Activated T-cell treated with anti-CD3 and anti-CD28 coated beads, Interleukin-2, amount 50 U/mL, for 4 hours (primary cell): ENCODE measurements around the gene KAT2A. TPM values are rescaled to one million over a fixed set of nuclear protein-coding genes. Genes with fewer than 3 reads are reported as not detected.

Experiments
- ATAC-seq, 2 donors: fragments of 200-7000 bp; cut with Tn5 transposase; one replicate each; pipeline ENCODE4 v1.10.0; 2021
- DNase-seq: peaks from one replicate; pipeline ENCODE4 v3.0.0-alpha.2; 2020
- H3K27me3 Mint-ChIP-seq: one replicate; pipeline ENCODE4 v1.8.0; 2021; ENCODE audit warnings: low read depth, mixed read lengths
- H3K36me3 Mint-ChIP-seq: one replicate; pipeline ENCODE4 v1.8.0; 2022; ENCODE audit warnings: mixed read lengths; ENCODE audit not compliant: insufficient read depth
- H3K4me1 Mint-ChIP-seq: one replicate; pipeline ENCODE4 v1.8.0; 2021; ENCODE audit warnings: low read depth, mixed read lengths
- H3K4me3 Mint-ChIP-seq: one replicate; pipeline ENCODE4 v1.8.0; 2021; ENCODE audit warnings: mild to moderate bottlenecking, moderate library complexity, mixed read lengths
- H3K9me3 Mint-ChIP-seq: one replicate; pipeline ENCODE4 v1.8.0; 2021; ENCODE audit warnings: mixed read lengths
- total RNA-seq, 3 donors: library from RNA; stranded (reverse); gene quantifications; one replicate each; pipeline ENCODE4 v1.2.1, GENCODE V29; 2021

KAT2A gene
- total RNA-seq, 3 donors from 2014 or later = 70.1 to 92.5 (median 82.4) TPM

DNA sequence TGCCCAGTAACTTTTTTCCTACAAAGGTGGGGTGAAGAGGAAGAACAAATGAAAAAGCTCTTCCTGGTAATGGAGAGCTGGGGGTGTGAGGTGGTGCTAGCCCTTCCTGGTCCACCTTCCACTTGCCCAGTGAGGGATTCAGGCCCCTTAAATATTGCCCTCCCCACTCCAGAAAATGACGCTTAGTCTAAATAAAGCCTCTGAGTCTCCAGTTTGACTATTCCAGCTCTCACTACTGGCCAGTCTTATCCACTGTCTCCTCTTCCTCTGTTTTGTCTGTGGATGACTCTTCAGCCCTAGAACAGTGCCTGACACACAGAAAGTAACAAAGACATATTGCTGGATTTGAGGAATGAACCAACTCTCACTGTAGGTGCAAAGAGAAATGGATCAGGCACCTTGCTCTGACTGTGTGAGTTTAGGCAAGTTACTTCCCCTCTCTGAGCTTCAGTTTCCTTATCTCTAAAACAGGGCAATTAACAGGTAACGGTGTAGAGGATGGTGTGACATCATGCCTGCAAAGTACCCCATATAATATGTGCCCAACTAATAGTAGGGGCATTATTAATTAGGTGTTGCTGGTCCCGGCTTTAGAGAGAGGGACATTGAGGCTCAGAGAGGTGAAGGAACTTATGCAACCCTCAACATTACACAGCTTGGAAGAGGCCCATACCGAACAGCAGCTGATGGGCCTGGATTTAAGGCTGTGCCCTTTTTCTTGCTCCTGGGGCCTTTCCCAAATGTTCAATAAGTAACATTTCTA lies 44.2 kb downstream of the KAT2A start:
- H3K4me1 Mint-ChIP-seq = peaks cover 2% of the 10 kb centered on the region
- H3K9me3 Mint-ChIP-seq = no peaks in the 10 kb centered on the region
- H3K4me3 Mint-ChIP-seq = no peak overlapping the region
- H3K36me3 Mint-ChIP-seq = no peaks in the 10 kb centered on the region
- H3K27me3 Mint-ChIP-seq = peaks cover 16% of the 10 kb centered on the region
- DNase-seq = no peak
- no peak for ATAC-seq

DNA sequence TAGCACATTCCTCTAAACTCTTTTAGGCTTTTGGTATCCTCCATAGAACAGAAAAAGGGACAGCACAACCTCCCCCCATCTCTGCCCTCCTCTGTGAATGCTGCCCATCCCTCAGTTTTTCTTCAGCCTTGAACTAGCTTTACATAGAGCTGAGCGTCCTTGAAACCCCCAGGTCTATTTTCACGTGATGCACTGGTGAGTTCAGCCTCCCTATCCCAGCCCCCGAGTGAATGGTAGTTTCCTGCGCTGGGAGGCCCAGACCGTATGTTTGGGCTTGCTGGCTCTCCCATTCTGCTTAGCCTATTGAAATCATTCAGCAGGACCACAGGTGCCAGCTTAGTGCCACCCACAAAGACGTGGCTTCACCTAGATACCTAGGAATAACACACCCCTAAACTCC lies 45.4 kb downstream of the KAT2A start:
- H3K4me1 Mint-ChIP-seq = peaks cover 2% of the 10 kb centered on the region
- no peaks in the 10 kb centered on the region for H3K36me3 Mint-ChIP-seq
- H3K27me3 Mint-ChIP-seq = peaks cover 27% of the 10 kb centered on the region
- ATAC-seq = no peak
- H3K4me3 Mint-ChIP-seq = no peak overlapping the region
- no peak for DNase-seq
- H3K9me3 Mint-ChIP-seq = no peaks in the 10 kb centered on the region

DNA sequence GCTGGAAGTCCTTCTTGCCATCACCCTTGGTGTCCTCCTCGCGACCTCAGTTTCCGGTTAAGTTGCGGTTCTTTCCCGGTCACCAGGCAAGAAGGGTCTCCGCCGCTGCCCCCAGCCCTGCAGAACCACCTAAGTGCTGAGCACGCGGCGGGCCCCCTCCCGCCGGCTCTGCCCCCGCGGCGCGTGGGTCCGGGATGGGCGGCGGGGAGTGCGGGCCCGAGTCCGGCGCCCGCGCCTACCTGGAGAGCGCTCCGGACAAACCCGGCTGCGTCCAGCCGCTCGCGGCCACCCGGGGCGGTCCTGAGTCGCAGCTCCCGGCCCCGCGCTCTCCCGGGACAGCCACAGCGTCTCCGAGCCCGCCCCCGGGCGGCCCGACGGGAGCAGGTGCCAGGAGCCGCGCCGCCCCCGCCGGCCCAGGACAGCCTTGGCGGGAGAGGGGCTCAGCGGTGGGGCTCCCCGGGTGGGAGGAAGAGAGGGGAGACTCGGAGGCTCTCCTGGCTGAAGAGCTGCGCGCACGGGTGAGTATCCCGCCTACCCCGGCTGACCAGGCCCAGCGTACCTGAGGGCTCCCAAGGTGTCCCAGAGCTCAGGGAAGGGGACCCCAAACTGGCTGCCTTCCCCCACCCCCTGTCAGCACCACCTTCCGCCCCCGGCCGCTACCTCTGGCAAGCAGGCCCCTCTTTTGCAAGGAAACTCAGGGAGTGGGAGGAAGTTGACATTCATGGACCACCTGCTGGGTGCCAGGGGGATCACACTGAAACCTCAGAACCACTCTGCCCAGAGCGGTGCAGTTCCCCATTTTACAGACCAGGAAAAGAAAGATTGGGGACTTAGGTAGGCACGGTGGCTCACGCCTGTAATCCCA lies 48.6 kb downstream of the KAT2A start:
- Mint-ChIP-seq H3K4me1 (peaks cover 2% of the 10 kb centered on the region), H3K27me3 (peaks cover 28% of the 10 kb centered on the region), H3K9me3 (no peaks in the 10 kb centered on the region), H3K36me3 (no peaks in the 10 kb centered on the region), H3K4me3 (peak overlapping the region; percentile 26)
- ATAC-seq (peak; percentile 25 to 47), DNase-seq (no peak)

DNA sequence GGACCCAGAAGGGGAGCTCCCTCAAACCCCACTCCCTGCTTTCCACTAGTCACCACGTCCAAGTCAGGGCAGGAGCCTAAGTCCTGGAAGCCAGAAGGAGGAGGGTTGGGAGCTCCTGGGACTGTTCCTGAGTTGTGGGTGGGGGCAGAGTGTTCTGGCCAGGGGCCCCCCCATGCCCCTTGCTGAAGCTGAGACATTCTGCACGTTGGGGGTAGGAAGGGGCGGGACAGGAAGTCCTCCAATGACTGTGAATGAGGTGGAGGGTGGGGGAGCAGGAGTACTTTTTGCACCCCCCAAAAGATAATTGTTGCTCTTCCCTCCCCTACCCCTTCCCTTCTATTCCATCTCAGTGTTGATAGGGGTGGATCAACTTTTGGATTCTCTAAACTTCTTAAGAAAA lies 49.4 kb downstream of the KAT2A start:
- Mint-ChIP-seq H3K36me3 (no peaks in the 10 kb centered on the region), H3K4me1 (peaks cover 2% of the 10 kb centered on the region), H3K9me3 (no peaks in the 10 kb centered on the region), H3K27me3 (peaks cover 28% of the 10 kb centered on the region), H3K4me3 (no peak overlapping the region)
- DNase-seq = no peak
- peak; percentile 26 to 35 for ATAC-seq

DNA sequence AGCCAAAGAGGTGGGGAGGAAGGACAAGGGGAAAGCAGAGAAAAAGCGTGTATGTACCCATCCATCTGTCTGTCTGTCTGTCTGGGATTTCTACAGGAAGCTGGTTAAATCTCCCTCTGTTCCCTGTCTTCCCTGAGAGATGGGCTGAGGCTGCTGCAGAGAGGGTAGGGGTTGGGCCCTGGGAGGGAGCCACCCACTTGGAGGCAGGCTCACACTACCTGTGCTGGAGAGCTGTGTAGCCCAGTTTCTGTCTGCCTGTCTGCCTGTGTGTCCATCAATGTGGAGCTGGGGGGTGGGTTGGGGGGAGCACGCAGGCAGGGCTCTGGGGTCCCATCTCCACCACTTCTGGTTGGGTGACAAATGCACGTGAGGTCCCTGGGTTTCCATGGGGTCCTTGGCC lies 52.2 kb downstream of the KAT2A start:
- Mint-ChIP-seq H3K36me3 (no peaks in the 10 kb centered on the region), H3K4me3 (no peak overlapping the region), H3K9me3 (no peaks in the 10 kb centered on the region), H3K4me1 (peaks cover 7% of the 10 kb centered on the region), H3K27me3 (peaks cover 27% of the 10 kb centered on the region)
- DNase-seq (no peak), ATAC-seq (no peak)

DNA sequence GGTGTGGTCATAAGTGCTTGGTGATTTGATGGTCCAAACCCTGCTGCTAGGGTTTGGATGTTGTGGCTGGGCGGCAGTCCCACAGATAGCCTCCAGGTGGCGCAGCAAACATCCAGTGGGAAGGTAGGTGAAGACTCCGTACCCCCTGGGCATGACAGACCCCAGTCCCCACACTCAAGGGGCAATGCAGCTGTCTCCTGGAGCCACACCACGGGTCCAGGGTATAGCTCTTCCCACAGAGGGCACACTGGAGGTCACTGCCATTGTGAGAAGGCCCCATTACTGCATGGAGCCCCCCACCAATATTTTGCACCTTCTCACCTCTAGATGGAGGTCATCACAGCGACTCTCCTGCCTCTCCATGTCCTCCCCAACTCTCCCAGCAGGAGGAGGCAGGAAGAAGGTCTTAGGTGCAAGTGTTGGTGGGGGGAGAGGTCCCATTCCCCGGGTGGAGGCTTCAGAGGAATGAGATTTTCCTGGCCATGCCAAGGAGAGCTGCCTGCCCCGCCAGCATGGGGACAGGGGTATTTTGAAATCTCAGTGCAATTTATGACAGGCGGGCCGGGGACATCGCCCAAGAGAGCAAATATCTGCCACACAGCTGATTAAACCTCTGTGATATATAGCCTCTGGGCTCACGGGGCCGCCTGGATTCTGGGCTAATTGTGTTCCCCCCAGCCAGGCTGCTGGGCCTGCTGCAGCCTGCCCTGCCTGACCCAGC lies 53.6 kb downstream of the KAT2A start:
- Mint-ChIP-seq H3K27me3 (peaks cover 16% of the 10 kb centered on the region), H3K4me1 (peaks cover 5% of the 10 kb centered on the region), H3K9me3 (no peaks in the 10 kb centered on the region), H3K36me3 (no peaks in the 10 kb centered on the region), H3K4me3 (no peak overlapping the region)
- DNase-seq = peak; percentile 71
- ATAC-seq = peak; percentile 52 to 57

DNA sequence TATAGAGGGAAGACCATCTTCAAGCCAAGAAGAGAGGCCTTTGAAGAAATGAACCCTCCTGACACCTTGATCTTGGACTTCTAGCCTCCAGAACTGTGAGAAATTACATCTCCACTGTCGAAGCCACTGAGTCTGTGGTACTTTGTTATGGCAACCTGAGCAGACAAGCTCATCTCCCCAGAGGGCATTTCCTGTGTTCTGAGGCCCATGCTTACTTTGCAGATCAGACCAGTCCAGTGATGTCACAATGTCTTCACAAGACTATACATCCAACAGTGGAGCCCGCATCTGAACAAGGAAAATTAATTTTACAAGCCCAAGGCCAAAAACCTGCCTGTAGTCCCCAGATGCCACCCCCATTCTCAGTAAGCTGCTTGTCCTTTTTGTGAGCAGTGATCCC lies 56.0 kb downstream of the KAT2A start:
- peaks cover 2% of the 10 kb centered on the region for H3K27me3 Mint-ChIP-seq
- no peak overlapping the region for H3K4me3 Mint-ChIP-seq
- no peaks in the 10 kb centered on the region for H3K9me3 Mint-ChIP-seq
- DNase-seq = no peak
- no peak for ATAC-seq
- peaks cover 5% of the 10 kb centered on the region for H3K4me1 Mint-ChIP-seq
- H3K36me3 Mint-ChIP-seq = no peaks in the 10 kb centered on the region

Other genes starting within 250 kb of the KAT2A start
- gene ACLY, start 202.4 kb downstream of the KAT2A start, total RNA-seq = 100 to 1,000 TPM; 197 to 210 (median 198) TPM
- gene ODAD4, start 190.8 kb downstream of the KAT2A start, total RNA-seq = under 1 TPM; 0.26 to 0.91 (median 0.79) TPM
- 10 to 100 TPM; 70.0 to 80.0 (median 78.3) TPM for gene CNP, start 154.6 kb downstream of the KAT2A start, total RNA-seq
- gene DNAJC7, start 103.9 kb downstream of the KAT2A start, total RNA-seq = 100 to 1,000 TPM; 144 to 154 (median 147) TPM
- gene NKIRAS2, start 101.3 kb downstream of the KAT2A start, total RNA-seq = 10 to 100 TPM; 33.4 to 35.8 (median 34.2) TPM
- under 1 TPM in 2 of 3 donors, not detected in 1; 0.08 to 0.13 TPM for gene C17orf113, start 70.8 kb downstream of the KAT2A start, total RNA-seq
- gene ZNF385C, start 22.9 kb downstream of the KAT2A start, total RNA-seq = under 1 TPM in 2 of 3 donors, not detected in 1; 0.29 to 0.43 TPM
- gene DHX58, start 8.7 kb downstream of the KAT2A start, total RNA-seq = 1 to 10 TPM; 2.0 to 8.4 (median 6.9) TPM
- under 1 TPM in 1 of 3 donors, not detected in 2; 0.10 TPM for gene HSPB9, start 1.4 kb upstream of the KAT2A start, total RNA-seq
- 10 to 100 TPM; 76.5 to 81.0 (median 79.1) TPM for gene RAB5C, start 33.6 kb upstream of the KAT2A start, total RNA-seq
- 1 to 10 TPM; 2.2 to 2.6 (median 2.6) TPM for gene KCNH4, start 59.8 kb upstream of the KAT2A start, total RNA-seq
- gene HCRT, start 64.1 kb upstream of the KAT2A start, total RNA-seq = not detected
- 10 to 100 TPM; 24.0 to 24.9 (median 24.7) TPM for gene GHDC, start 73.1 kb upstream of the KAT2A start, total RNA-seq
- 10 to 100 TPM; 62.9 to 86.7 (median 71.9) TPM for gene STAT5B, start 155.0 kb upstream of the KAT2A start, total RNA-seq
- 100 to 1,000 TPM; 193 to 264 (median 220) TPM for gene STAT5A, start 167.1 kb upstream of the KAT2A start, total RNA-seq